ENCODE measurements around the gene HNRNPA1L2.
"Not testable (repeated sequence)": the region's sequence is repeated elsewhere in the genome, so short reads cannot be mapped to it uniquely, and the experiment has no call there.

HNRNPA1L2 gene

GRCh38 chr13:52685806-52686205 lies 43.6 kb downstream of the HNRNPA1L2 start:
- not testable (repeated sequence) for H3K9me3 ChIP-seq (ENCODE audit: control insufficient read depth, insufficient read depth, low read length); H3K9ac ChIP-seq (ENCODE audit: low read depth, low read length); H3K27me3 ChIP-seq (ENCODE audit: control insufficient read depth, insufficient read depth, low read length); H3K27ac ChIP-seq (ENCODE audit: low read depth, low read length); H3K4me3 ChIP-seq (ENCODE audit: low read depth, low read length); H3K4me1 ChIP-seq (ENCODE audit: control insufficient read depth, insufficient read depth, low read length)
- H3K36me3 ChIP-seq (ENCODE audit: control insufficient read depth, insufficient read depth, low read length) = peaks cover 81% of the 10 kb centered on the region

DNA sequence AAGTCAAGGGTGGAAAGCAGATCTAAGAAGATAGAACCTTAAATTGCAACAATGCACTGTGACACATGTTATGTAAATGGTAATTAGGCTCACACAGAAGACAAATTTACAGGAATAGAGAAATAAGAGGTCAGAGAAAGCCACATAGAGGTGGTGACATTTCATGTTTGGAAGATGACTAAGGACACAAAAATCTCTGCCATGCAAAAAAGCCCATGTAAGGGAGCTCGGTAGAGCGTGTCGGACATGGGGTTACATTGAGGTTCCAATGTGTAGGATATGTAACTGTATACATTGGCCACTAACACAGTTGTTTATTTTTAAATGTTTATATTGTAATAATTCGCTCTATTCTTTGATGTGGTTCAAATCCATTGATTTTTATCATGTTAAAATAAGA lies 44.1 kb downstream of the HNRNPA1L2 start:
- H3K27me3 ChIP-seq (ENCODE audit: control insufficient read depth, insufficient read depth, low read length) = no peaks in the 10 kb centered on the region
- H3K36me3 ChIP-seq (ENCODE audit: control insufficient read depth, insufficient read depth, low read length) = peaks cover 83% of the 10 kb centered on the region
- H3K4me3 ChIP-seq (ENCODE audit: low read depth, low read length) = no peak overlapping the region
- H3K4me1 ChIP-seq (ENCODE audit: control insufficient read depth, insufficient read depth, low read length) = no peaks in the 10 kb centered on the region
- H3K9me3 ChIP-seq (ENCODE audit: control insufficient read depth, insufficient read depth, low read length) = no peaks in the 10 kb centered on the region
- no peak overlapping the region for H3K9ac ChIP-seq (ENCODE audit: low read depth, low read length)
- H3K27ac ChIP-seq (ENCODE audit: low read depth, low read length) = no peak overlapping the region
